Ishikawa (cell line): Measurements from ENCODE around the gene ZNF670.

Source experiments
- EP300 ChIP-seq: IDR thresholded peaks from 2 replicates; pipeline ENCODE4 v1.6.1; 2012; ENCODE audit warnings: borderline replicate concordance
- FOXM1 ChIP-seq: IDR thresholded peaks from 2 replicates; pipeline ENCODE4 v1.6.1; 2012; ENCODE audit warnings: low read depth, borderline replicate concordance
- NFIC ChIP-seq: IDR thresholded peaks from 2 replicates; pipeline ENCODE4 v1.6.1; 2012
- RAD21 ChIP-seq: IDR thresholded peaks from 2 replicates; pipeline ENCODE4 v1.6.1; 2012; ENCODE audit warnings: low read depth

The ZNF670 gene

GRCh38 chr1:247043406-247043805 is 35.2 kb downstream of the ZNF670 start:
- TF ChIP-seq FOXM1 (no peak), EP300 (no peak), NFIC (no peak)

- TF ChIP-seq FOXM1 (no peak), RAD21 (no peak)
Observed at GRCh38 chr1:247037511-247038320, 40.9 kb downstream of the ZNF670 start.
